ENCODE results near the gene DOCK2. TPM values are rescaled to one million over a fixed set of nuclear protein-coding genes. Genes with fewer than 3 reads are reported as not detected.

Gene DOCK2
- total RNA-seq, 1 experiment from 2014 or later, result 1.4 TPM

- no TSS peak for BruUV-seq (replicated peaks)
Observed at GRCh38 chr5:169861433-169861832, 224.4 kb downstream of the DOCK2 start.

GRCh38 chr5:169861934-169862333, 224.9 kb downstream of the DOCK2 start:
- Histone ChIP-seq H3K27me3 (ENCODE audit: control insufficient read depth, insufficient read depth, low read length) (no peaks in the 10 kb centered on the region), H3K9me3 (ENCODE audit: control insufficient read depth, insufficient read depth, low read depth, low read length) (no peaks in the 10 kb centered on the region), H3K4me3 (ENCODE audit: low read depth in 2 of 2, low read length in 2 of 2) (no peak overlapping the region), H3K4me1 (ENCODE audit: control insufficient read depth, insufficient read depth, low read length) (no peaks in the 10 kb centered on the region), H3K36me3 (ENCODE audit: control insufficient read depth, insufficient read depth, low read length) (no peaks in the 10 kb centered on the region), H3K27ac (ENCODE audit: low read length) (no peak overlapping the region)
- DNase-seq (ENCODE audit: low read depth, low spot score) (no peak), ATAC-seq (no peak)
- no peak for TF ChIP-seq TCF7L2 (IDR thresholded peaks at IDR 0.05; ENCODE audit: low read depth, low read length)
- intact Hi-C loops (cut with micrococcal nuclease; ENCODE audit: unreplicated experiment), result no loop called here
- ChIA-PET CTCF (no interaction called here), POLR2A (no interaction called here)
- in situ Hi-C loops (cut with HindIII; ENCODE audit: low pct_unique_long_range_greater_than_20kb, low sequenced_read_pairs), result no loop called here
- no TSS peak for BruUV-seq (replicated peaks)

More at GRCh38 chr5:169861433-169861832, 224.4 kb downstream of the DOCK2 start:
- no peak for TF ChIP-seq SIN3A (IDR thresholded peaks at IDR 0.05; ENCODE audit: borderline replicate concordance, insufficient read depth, low read depth, low read length)
- TF ChIP-seq CTCF (IDR thresholded peaks at IDR 0.05), result no peak
- TF ChIP-seq POLR2AphosphoS5 (IDR thresholded peaks at IDR 0.05; ENCODE audit: low read depth, low read length), result no peak
- no peak for TF ChIP-seq TCF7L2 (IDR thresholded peaks at IDR 0.05; ENCODE audit: low read depth, low read length)
- no peak for TF ChIP-seq REST (IDR thresholded peaks at IDR 0.05; ENCODE audit: insufficient read depth in 1 of 2, low read depth in 2 of 2, low read length in 1 of 2)
- ChIA-PET POLR2A (no interaction called here), CTCF (no interaction called here)
- Histone ChIP-seq H3K4me1 (ENCODE audit: control insufficient read depth, insufficient read depth, low read length) (no peaks in the 10 kb centered on the region), H3K9me3 (ENCODE audit: control insufficient read depth, insufficient read depth, low read depth, low read length) (no peaks in the 10 kb centered on the region), H3K27me3 (ENCODE audit: control insufficient read depth, insufficient read depth, low read length) (no peaks in the 10 kb centered on the region), H3K27ac (ENCODE audit: low read length) (no peak overlapping the region), H3K36me3 (ENCODE audit: control insufficient read depth, insufficient read depth, low read length) (no peaks in the 10 kb centered on the region), H3K4me3 (ENCODE audit: low read depth in 2 of 2, low read length in 2 of 2) (no peak overlapping the region)
- intact Hi-C loops (cut with micrococcal nuclease; ENCODE audit: unreplicated experiment), result no loop called here
- no peak for ATAC-seq
- no peak for DNase-seq (ENCODE audit: low read depth, low spot score)
- in situ Hi-C loops (cut with HindIII; ENCODE audit: low pct_unique_long_range_greater_than_20kb, low sequenced_read_pairs), result no loop called here

GRCh38 chr5:169862391-169862811, 225.3 kb downstream of the DOCK2 start:
- in situ Hi-C loops (cut with HindIII; ENCODE audit: low pct_unique_long_range_greater_than_20kb, low sequenced_read_pairs), result no loop called here
- no TSS peak for BruUV-seq (replicated peaks)
- Histone ChIP-seq H3K27ac (ENCODE audit: low read length) (no peak overlapping the region), H3K9me3 (ENCODE audit: control insufficient read depth, insufficient read depth, low read depth, low read length) (no peaks in the 10 kb centered on the region), H3K4me1 (ENCODE audit: control insufficient read depth, insufficient read depth, low read length) (no peaks in the 10 kb centered on the region), H3K4me3 (ENCODE audit: low read depth in 2 of 2, low read length in 2 of 2) (no peak overlapping the region), H3K36me3 (ENCODE audit: control insufficient read depth, insufficient read depth, low read length) (no peaks in the 10 kb centered on the region), H3K27me3 (ENCODE audit: control insufficient read depth, insufficient read depth, low read length) (no peaks in the 10 kb centered on the region)
- intact Hi-C loops (cut with micrococcal nuclease; ENCODE audit: unreplicated experiment), result no loop called here
- ChIA-PET POLR2A (no interaction called here), CTCF (no interaction called here)
- DNase-seq (ENCODE audit: low read depth, low spot score) (no peak), ATAC-seq (no peak)
- TF ChIP-seq TCF7L2 (IDR thresholded peaks at IDR 0.05; ENCODE audit: low read depth, low read length) (no peak), SIN3A (IDR thresholded peaks at IDR 0.05; ENCODE audit: borderline replicate concordance, insufficient read depth, low read depth, low read length) (no peak), CTCF (IDR thresholded peaks at IDR 0.05) (no peak), POLR2AphosphoS5 (IDR thresholded peaks at IDR 0.05; ENCODE audit: low read depth, low read length) (no peak), REST (IDR thresholded peaks at IDR 0.05; ENCODE audit: insufficient read depth in 1 of 2, low read depth in 2 of 2, low read length in 1 of 2) (no peak)
